Putamen (tissue), 1 donor: ENCODE results near the gene CBX7.

ENCODE experiments used
- DNase-seq: peaks from one replicate; pipeline ENCODE4 v3.0.0-alpha.2; 2016; ENCODE audit warnings: low spot score

Gene CBX7

GRCh38 chr22:39152511-39153219 is at the start of gene CBX7:
Gene CBX7 (minus strand): TSS chr22:39152680. CDS start chr22:39152444, 236 bp downstream.
- peak; percentile 93 for DNase-seq

- no peak for DNase-seq
These were observed 45.1 kb upstream of the CBX7 start for GRCh38 chr22:39197578-39197977.

GRCh38 chr22:39194098-39194497 is 41.6 kb upstream of the CBX7 start:
- no peak for DNase-seq

- DNase-seq, result no peak
These were observed 36.3 kb upstream of the CBX7 start for GRCh38 chr22:39188809-39189208.

- DNase-seq, result peak; percentile 81
These were observed 33.1 kb upstream of the CBX7 start for GRCh38 chr22:39185601-39186012.

GRCh38 chr22:39184586-39185577 is 32.4 kb upstream of the CBX7 start:
- DNase-seq, result no peak

- DNase-seq, result peak; percentile 53
These were observed 31.6 kb upstream of the CBX7 start for GRCh38 chr22:39183991-39184585.

GRCh38 chr22:39182478-39183030 is 30.1 kb upstream of the CBX7 start:
- DNase-seq, result no peak

GRCh38 chr22:39181778-39182177 is 29.3 kb upstream of the CBX7 start:
- no peak for DNase-seq

- no peak for DNase-seq
These were observed 28.9 kb upstream of the CBX7 start for GRCh38 chr22:39181356-39181755.

- DNase-seq, result no peak
These were observed 27.4 kb upstream of the CBX7 start for GRCh38 chr22:39179841-39180335.

GRCh38 chr22:39179401-39179827 is 26.9 kb upstream of the CBX7 start:
- DNase-seq, result no peak

- DNase-seq, result no peak
These were observed 26.0 kb upstream of the CBX7 start for GRCh38 chr22:39178206-39179111.

GRCh38 chr22:39177791-39178190 is 25.3 kb upstream of the CBX7 start:
- DNase-seq, result no peak

- DNase-seq, result no peak
These were observed 24.9 kb upstream of the CBX7 start for GRCh38 chr22:39177456-39177775.

- no peak for DNase-seq
These were observed 24.4 kb upstream of the CBX7 start for GRCh38 chr22:39176714-39177455.

- no peak for DNase-seq
These were observed 23.7 kb upstream of the CBX7 start for GRCh38 chr22:39176143-39176713.

- DNase-seq, result no peak
These were observed 23.1 kb upstream of the CBX7 start for GRCh38 chr22:39175353-39176142.
